ENCODE results near the gene TEKT5.

GRCh38 chr16:10646581-10647263 is 48.0 kb downstream of the TEKT5 start:
- TF ChIP-seq FOXA1 (IDR thresholded peaks at IDR 0.05) (no peak), CTCF (IDR thresholded peaks at IDR 0.05; ENCODE audit: low read depth, low read length, missing input control) (no peak), YY1 (IDR thresholded peaks at IDR 0.05) (no peak), JUND (IDR thresholded peaks at IDR 0.05) (peak in 1 of 2 donors; percentile 53), ATF3 (IDR thresholded peaks at IDR 0.05) (no peak), GABPA (IDR thresholded peaks at IDR 0.05 in 1 of 2, conservative IDR thresholded peaks at IDR 0.05 in 1 of 2) (no peak), TAF1 (conservative IDR thresholded peaks at IDR 0.05) (no peak), RAD21 (IDR thresholded peaks at IDR 0.05) (peak in 1 of 2 donors; percentile 41)

Data from liver (tissue), 3 donors.